Occipital lobe (tissue), 2 donors: Measurements from ENCODE around the gene NAIF1. TPM values are rescaled to one million over a fixed set of nuclear protein-coding genes. Genes with fewer than 3 reads are reported as not detected.
A peak's percentile ranks its signal among the peaks of the same experiment; 100 is the strongest.
"Not testable (repeated sequence)": the region's sequence is repeated elsewhere in the genome, so short reads cannot be mapped to it uniquely, and the experiment has no call there.

Experiments
- DNase-seq: peaks from one replicate; lab custom pipeline; 2025; lab: John Stamatoyannopoulos, UW
- total RNA-seq: library from RNA; depleted of rRNA; stranded (reverse); fragments of >200 nt; gene quantifications from one replicate; pipeline ENCODE4 v1.2.3, GENCODE V29; 2014

Gene NAIF1
- total RNA-seq, 1 donor from 2014 or later, result 6.4 TPM

DNA sequence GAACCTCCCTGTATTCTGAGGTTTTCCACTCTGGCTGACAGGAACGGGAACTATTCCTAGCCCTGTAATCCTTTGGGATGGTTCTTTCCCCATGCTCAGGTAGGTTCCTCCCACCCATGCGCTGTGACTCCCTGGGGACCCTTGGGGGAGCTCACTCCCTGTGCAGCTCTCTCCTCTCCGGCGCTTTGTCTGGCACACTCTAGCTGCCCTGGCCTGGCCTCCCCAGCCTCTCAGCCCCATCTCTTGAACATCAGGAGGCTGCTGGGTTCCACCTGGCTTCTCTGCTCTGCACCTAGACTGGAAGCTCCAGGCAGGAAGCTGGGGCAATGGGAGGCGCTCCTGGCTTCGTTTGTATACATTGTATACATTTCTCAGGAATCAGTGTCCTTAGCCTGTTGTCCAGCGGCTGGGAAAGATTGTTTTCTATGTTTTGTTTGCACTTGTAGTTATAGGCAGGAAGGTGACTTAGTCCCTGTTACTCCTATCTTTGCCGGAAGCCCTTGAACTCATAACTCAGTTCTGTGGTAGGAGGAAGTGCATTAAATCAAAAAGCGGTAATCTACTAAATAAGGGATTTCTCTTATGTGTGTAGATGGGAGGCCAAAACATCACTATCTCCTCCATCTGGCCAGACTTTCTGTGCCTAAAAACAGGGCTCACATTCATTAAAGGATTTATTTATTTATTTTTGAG lies 21.3 kb upstream of the NAIF1 start:
- no peak for DNase-seq

DNA sequence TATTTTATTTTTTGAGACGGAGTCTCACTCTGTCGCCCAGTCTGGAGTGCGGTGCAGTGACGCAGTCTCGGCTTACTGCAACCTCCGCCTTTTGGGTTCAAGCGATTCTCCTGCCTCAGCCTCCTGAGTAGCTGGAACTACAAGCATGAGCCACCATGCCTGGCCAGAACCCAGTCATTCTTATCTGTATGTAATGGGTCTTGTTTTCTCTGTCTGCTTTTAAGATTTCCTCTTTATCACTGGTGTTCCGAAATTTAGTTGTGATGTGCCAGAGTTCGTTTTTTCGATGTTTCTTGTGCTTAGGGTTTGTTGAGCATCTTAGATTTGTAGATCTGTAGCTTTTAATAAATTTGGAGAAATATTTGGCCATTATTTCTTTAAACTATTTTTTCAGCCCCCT lies 20.1 kb upstream of the NAIF1 start:
- no peak for DNase-seq

DNA sequence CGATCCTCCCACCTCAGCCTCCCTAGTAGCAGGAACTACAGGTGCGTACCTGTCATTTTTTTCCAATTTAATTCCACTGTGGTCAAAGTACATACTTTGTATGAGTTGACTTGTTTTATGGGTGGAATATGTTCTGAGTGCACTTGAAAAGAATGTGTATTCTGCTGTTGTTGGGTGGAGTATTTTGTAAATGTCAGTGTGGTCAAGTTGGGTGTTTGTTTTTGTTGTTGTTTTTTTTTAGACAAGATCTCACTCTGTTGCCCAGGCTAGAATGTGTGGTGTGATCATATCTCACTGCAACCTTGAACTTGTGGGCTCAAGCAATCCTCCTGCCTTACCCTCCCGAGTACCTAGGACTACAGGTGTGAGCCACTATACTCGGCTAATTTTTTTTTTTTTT lies 18.8 kb upstream of the NAIF1 start:
- no peak for DNase-seq

DNA sequence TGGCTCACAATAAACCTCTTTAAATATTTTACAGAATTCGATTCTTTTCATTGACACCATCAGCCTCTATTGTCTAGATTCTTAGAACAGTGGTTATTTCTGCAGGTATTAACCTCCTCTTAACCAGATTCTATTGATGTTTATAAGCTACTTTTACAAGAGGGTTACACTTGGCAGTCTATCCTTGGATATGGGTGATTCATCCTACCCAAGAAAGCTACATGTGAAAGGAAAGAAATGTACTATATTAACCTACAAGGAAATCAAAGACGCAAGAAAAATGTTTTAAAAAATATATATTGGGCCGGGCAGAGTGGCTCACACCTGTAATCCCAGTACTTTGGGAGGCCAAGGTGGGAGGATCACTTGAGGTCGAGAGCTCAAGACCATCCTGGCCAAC lies 17.6 kb upstream of the NAIF1 start:
- no peak for DNase-seq

DNA sequence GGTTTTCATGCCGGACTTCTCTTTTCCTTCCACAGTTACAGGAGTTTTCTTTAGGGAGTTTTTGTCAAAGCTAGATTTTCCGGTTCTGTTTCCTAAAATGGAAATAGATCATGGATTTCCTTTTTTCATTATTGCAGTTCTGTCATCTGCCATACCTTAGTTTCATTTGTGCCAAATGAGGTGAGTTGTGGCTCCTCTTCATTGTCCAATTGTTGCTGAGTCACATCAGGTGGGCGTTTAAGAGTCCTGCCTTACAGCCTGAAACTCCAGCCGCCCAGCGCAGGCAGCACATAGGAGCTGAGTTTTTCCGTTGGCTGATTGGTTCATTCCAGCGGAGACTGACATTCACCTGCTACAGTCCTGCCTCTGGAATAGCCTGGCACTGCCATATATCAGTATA lies 15.0 kb upstream of the NAIF1 start:
- DNase-seq, result no peak

DNA sequence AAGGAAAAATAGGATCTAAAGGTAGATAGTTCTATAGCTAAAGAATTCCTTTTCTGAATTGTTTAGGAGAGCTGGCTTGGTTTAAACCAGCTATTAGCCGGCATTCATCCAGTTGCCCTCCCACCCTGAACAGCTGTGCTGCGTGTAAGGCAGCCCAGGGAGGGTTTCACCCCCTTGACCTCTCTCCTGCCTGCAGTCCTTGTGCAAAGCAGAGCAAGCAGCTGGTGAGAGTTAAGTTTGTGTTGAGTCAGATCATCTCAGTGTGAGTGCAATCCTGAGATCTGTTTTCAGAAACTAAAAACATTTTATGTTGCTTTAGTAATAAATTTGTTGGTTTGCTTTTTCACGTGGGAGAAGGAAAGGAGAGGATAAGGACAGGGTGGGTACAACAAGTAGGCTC lies 13.9 kb upstream of the NAIF1 start:
- no peak for DNase-seq

DNA sequence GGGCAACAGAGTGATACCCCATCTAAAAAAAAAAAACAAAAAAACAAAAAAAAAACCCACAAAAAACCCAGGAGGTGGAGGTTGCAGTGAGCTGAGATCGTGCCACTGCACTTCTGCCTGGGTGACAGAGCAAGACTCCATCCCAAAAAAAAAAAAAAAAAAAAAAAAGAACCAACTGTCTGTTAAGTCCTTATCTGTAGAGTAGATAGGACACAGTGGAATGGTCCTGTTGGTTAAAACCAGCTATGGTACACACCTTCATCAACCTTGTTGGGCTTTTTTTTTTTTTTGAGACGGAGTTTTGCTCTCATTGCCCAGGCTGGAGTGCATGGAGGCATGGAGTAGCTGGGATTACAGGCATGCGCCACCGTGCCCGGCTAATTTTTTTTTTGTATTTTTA lies 13.1 kb upstream of the NAIF1 start:
- no peak for DNase-seq

DNA sequence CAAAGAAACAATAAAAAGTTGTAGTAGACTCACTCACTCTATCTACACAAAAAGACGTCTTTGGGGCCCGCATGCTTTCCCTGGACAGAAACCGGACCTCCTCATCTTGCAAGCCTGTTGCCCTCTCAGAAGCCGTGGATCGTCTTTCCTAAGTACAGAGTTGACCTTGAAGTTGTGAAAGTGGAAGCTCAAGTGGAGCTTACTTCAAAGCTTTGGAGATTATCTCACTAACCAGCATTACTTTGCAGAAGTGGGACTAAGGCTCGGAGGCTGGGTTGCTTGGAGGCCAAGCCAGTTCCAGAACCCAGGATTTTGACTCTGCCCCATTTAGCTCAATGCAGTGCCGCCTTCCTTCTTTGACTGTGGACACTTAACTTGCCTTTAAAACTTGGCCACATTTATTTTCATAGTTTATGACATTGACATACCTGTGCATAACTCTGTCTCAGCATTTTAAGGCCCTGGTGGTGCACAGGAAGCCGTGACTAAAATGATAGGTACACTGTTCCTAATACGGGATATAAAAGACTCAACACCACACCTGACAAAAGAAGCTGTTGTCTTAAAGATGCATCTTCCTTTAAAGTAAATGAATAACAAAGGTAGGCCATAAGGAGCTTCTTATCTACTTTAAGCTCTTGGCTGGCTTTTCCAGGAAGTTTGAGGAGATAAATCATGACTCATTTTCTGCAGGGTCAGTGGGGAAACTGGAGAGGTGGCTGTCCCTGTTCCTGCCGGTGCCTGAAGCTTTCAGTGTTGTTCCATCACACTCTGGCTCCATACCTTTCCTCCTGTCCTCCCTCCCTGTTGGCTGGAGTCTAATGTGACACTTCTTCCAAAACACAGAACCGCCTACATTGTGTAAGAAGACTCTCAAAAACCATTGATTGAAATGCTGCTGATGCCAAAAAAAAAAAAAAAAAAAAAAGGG lies 11.6 kb upstream of the NAIF1 start:
- DNase-seq, result no peak

DNA sequence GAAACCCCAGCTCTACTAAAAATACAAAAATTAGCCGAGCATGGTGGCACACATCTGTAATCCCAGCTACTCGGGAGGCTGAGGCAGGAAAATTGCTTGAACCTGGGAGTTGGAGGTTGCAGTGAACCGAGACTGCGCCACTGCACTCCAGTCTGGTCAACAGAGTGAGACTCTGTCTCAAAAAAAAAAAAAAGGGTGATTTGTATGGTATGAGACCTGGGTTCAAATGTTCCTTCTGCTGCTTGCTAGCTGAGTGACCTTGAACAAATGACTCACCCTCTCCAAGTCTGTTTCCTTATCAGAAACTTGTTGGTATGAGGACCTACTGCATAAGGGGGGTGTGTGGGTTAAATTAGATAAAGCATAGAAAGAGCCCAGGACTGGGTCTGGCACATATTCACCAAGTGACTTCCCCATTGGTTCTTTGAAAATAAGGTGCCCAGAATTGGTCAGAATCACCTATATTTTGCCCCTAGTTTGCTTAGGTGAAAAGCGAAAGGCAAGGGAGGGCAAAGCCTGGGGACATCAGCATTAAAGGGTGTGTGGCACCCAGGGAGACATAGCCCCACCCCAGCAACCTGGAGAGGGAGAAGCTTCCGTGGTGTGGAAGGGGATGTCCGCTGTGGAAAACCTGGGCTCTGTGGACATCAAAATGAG lies 10.9 kb upstream of the NAIF1 start:
- DNase-seq, result no peak

DNA sequence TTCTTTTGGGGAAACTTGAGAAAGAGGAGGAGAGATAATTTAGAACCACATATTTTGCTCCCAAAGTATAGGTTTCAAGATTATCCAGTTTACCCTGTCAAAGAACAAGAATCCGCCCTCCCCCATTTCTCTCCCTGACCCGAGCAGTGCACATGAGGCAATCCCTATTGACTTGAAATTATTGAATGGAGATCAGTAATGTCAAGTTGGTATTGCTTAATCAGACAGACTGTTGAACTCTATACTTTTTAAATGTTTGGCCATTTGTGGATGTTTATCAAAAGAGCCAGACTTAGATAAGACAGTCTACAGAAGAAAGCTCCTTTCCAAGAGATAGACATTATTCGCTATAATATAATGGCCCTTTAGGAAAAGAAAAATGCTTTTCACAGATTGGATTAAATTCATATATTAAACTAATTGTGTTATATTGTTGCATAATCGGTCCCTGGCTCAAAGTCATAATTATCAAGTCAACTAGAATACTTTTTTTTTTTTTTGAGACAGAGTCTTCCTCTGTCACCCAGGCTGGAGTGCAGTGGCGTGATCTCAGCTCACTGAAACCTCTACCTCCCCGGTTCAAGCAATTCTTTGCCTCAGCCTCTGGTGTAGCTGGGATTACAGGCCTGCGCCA lies 6.2 kb upstream of the NAIF1 start:
- DNase-seq, result no peak

DNA sequence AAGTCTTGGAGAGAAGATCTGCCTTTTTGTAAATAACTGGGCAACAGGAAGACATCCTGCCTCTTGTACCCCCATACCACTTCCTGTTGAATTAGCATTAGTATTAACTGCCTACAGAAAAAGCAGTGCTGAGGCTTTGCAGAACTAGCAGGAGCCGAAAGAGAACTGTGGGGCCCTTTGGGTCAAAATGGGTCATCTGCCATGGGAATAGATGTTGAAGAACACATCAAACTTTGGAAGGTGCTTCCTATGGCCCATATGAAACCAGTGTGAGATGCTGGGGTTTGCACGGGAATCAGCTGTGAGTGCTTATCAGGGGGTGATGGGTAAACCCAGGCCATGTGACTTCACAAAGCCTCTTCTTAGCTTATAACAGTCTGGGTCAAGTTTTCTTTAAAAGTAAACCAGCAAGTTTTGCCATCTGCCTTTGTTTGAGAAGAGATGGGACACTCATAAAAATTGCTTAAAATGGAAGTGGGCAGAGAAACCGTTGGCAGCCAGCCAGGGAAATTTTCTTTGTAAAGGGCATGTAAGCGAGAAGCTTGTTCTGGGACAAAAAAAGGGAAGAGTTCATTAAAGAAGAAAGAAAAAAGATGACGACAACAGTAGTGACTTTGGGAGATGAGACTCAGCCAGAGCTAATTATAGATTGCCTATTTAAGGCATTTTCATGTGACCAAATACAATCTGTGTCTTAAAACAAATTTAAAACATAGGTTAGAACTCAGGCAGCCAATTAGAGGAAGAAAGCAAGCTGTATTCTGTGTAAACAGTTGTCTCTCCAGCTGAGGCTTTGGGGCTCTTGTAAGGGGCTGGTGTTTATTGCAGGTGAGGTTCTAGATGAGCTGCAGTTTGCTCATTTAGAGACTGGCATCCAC lies 5.3 kb upstream of the NAIF1 start:
- DNase-seq, result peak; percentile 40

DNA sequence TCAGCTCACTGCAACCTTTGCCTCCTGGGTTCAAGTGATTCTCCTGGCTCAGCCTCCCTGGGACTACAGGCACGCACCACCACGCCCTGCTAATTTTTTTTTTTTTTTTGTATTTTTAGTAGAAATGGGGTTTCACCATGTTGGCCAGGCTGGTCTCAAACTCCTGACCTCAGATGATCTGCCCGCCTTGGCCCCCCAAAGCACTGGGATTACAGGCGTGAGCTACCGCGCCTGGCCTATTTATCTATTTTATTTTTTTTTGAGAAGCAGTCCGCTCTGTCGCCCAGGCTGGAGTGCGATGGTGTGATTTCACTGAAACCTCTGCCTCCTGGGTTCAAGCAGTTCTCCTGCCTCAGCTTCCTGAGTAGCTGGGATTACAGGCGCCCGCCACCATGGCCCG lies 4.4 kb upstream of the NAIF1 start:
- not testable (repeated sequence) for DNase-seq

DNA sequence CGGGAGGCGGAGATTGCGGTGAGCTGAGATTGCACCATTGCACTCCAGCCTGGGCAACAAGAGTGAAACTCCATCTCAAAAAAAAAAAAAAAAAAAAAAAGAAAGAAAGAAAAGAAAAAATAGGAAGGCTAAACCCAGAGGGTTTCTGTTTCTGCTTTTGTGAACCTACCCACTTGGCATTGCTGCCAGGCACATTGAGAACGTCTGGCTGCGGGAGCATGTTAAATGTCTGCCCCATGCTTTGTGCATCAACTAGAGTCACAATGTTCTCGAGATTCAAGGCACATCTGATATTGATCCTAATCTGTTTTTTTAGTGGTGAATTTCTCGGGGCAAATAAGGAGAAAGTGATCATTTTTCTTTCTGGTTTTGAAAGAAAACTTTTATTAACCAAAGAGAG lies 3.8 kb upstream of the NAIF1 start:
- no peak for DNase-seq

DNA sequence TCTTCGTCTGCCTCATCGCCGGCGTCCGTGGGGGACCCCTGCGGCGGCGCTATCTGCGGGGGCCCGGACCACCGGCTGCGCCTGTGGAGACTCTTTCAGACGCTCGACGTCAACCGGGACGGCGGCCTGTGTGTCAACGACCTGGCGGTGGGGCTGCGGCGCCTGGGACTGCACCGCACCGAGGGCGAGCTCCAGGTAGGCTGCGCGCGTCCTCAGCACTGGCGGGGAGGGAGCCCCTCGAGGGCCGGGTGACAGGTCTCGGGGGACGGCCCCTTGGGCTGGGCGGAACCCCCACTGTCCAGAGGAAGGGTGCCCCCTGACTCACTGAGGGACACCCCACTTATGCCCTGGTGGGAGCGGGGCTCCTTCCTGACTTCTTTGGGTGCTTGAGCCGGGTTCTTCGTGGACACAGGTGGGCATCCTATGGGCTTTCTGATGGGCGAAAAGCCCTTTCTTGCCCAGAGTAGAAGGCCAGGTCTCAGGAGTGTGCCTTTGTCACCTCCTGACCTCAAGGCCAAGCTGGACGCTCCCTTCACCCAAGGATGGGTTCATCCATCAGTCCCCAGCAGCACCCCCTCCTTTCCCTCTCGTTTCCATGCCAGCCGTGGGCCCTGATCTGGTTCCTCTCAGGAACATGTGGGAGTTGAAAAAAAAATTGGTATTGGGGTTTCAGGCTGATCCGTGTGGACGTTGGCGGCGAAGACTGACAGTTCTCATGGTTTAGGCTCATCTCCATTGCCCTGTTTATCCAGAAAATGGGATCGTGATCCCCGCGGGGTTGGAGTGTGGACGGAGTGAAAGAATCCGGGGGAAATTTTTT lies 1.5 kb upstream of the NAIF1 start:
- DNase-seq, result peak; percentile 22

DNA sequence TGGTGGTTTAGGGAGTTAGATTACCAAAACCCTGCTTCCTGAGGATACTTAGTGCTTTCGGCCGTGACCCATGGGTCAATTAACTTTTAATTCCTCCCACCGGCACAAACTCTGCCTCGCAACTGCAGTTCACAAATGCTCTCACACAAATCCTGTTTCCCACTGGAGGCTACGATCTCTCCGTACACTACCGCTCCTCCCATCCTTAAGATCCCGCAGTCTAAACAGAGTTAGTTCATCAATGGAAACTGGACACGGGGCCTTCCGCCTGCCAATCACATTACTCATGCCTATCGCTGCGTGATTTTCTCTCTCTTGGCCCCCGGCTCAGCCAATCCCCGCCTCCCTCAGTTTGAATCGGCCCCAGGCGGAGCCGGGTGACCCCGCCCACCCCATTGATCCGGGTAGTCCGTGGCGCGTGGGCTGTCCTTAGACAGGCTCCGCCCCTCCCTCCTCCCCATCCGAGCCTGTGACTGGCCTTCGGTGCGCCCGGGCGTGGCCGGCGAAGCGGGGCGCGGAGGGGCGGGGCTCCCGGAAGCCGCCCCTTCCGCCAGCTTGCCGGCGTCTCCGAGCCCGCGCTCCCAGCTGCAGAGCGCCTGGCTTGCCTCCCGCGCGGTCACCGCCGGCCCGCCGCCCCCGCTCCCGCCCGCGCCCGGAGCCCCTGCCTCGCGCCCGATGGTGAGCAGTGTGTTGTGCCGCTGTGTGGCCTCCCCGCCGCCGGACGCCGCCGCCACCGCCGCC lies 695 bp upstream of the NAIF1 start, which contains the start of gene SLC25A25:
TSS of gene SLC25A25 (plus strand) at position 588 of the 741 bp plus-strand sequence. CDS start at position 676, 88 bp downstream.
- peak; percentile 100 for DNase-seq

DNA sequence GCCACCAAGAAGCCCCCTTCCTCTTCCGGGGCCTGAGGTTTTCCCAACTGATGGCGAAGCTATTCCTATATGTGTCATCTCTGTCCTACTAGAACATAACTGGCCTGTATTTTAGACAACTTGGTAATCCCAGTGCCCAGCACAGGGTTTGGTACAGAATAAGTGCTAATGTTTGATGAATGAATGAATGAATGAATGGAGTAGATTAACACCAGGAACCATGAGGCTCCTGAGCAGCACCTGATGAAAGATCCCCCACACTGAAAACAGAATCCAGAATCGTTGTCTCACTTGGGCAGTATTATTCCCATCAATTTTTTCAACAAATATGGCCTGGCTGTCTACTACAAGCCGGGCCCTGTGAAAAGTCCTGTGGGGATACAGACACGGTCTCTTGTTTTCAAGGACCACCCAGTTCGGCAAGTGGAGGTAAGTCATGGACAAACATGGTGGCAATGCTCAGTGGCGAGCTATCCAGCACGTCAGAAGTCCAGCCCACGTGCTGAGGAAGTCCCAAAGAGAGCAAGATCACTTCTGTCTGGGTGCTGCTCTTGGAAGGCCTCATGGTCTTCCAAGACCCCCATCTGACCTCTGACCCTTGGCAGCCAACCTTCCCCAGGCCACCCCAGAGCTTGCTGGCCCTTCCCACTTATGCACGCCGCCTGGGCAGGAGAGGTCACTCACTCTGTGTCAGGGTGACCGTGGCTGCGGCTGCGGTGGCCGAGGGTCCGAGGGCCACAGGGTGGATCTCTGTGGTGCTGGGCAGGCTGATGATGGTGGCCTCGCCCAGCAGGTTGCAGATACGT lies 1.0 kb downstream of the NAIF1 start:
- no peak for DNase-seq

DNA sequence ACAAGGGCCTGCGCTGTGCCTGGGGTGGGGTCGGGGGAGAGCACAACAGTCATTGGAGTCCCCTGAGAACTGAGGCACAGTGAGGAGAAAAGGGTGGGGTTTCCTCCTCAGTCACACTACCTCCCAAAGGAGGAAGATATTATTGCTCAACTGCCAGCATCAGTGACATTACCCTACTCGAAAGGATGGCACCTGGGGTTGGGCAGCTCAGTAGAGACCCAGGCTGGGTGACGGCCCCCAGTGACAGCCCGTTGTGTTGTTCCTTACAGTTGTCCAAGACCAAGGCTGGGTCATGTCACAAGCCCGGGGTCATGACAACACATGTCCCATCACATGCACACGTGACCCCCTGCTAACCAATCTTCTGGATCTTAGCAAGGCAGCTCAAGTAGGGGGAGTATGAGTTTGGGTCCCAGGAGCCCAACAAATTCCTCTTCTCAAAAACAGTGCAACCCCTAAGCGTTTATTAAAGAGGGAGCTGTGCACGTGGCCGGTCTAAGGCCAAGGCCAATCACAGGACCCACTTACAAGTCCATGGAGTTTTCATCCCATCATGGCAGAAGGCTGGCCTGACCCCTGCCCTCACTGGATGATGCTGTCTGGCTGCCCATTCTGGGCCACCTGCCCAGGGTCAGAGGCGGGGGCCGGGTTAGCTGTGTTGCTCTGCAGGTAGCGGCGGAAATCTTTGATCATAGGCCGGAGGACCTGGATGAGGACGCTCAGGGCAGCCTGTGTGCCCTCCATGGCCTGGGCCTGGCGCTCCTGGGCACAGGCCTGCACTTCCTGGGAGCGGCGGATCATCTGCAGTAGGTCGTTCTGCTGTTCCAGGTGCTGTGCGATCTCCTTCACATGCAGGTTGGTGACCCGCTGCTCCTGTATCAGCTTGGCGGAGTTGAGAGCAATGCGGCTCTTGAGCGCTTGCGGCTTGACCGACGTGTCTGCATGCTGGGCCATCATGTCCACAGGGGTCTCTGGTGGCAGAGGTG lies 4.0 kb downstream of the NAIF1 start:
- DNase-seq, result no peak
